ENCODE results near the gene FOXJ3. TPM values are rescaled to one million over a fixed set of nuclear protein-coding genes. Genes with fewer than 3 reads are reported as not detected.

FOXJ3 gene
- total and polyA plus RNA-seq, 2 of the 13 experiments (the other 11 are each of a cell fraction or from before 2014, with no cell fraction given), result 16.6 to 48.5 TPM

GRCh38 chr1:42172381-42173133 is 162.5 kb downstream of the FOXJ3 start (continued):
- TF ChIP-seq ZNF138 (CRISPR knock-in tag; IDR thresholded peaks at IDR 0.05; ENCODE audit: low read depth) (no peak), ZGPAT (CRISPR knock-in tag; IDR thresholded peaks at IDR 0.05) (no peak), ATF4 (CRISPR knock-in tag; IDR thresholded peaks at IDR 0.05) (no peak), ZNF329 (CRISPR knock-in tag; IDR thresholded peaks at IDR 0.05; ENCODE audit: low read depth) (no peak), MBNL3 (CRISPR knock-in tag; conservative IDR thresholded peaks at IDR 0.05) (no peak), BCLAF1 (IDR thresholded peaks at IDR 0.05) (no peak), CHD4 (IDR thresholded peaks at IDR 0.05; ENCODE audit: borderline replicate concordance, low read length) (no peak), GPN1 (CRISPR knock-in tag; IDR thresholded peaks at IDR 0.05; ENCODE audit: borderline replicate concordance) (no peak), SRSF1 (optimal IDR thresholded peaks at IDR 0.05; ENCODE audit: low read depth, low read length) (no peak), THAP11 (CRISPR knock-in tag; IDR thresholded peaks at IDR 0.05) (no peak), SPEN (CRISPR knock-in tag; IDR thresholded peaks at IDR 0.05; ENCODE audit: low read depth) (0 out of 2 replicates have a peak, but pooled peaks have one; percentile 24), CBX1 (IDR thresholded peaks at IDR 0.05; ENCODE audit: low read depth) (no peak), PAX8 (CRISPR knock-in tag; IDR thresholded peaks at IDR 0.05; ENCODE audit: borderline replicate concordance) (no peak), SOX13 (IDR thresholded peaks at IDR 0.05) (0 out of 2 replicates have a peak, but pooled peaks have one; percentile 25), SOX13 (CRISPR knock-in tag; conservative IDR thresholded peaks at IDR 0.05 in 1 of 2, IDR thresholded peaks at IDR 0.05 in 1 of 2) (peak in 1 of 2 experiments; percentile 72; a peak in 1 of 4 replicates), DDIT3 (CRISPR knock-in tag; IDR thresholded peaks at IDR 0.05) (no peak), ATF5 (CRISPR knock-in tag; IDR thresholded peaks at IDR 0.05; ENCODE audit: low read depth) (no peak), RARA (CRISPR knock-in tag; IDR thresholded peaks at IDR 0.05) (peak; percentile 78), ZNF121 (CRISPR knock-in tag; IDR thresholded peaks at IDR 0.05) (no peak), ETV5 (CRISPR knock-in tag; IDR thresholded peaks at IDR 0.05; ENCODE audit: borderline replicate concordance) (peak; percentile 34; the same call in 1 of the 2 replicates), NRL (CRISPR knock-in tag; IDR thresholded peaks at IDR 0.05; ENCODE audit: borderline replicate concordance) (no peak)
